ENCODE data around the gene ZNF776.

GRCh38 chr19:57755031-57755430, 8.4 kb downstream of the ZNF776 start:
- TF ChIP-seq PRDM10 (CRISPR knock-in tag; IDR thresholded peaks at IDR 0.05; ENCODE audit: low read depth) (no peak), RAD21 (CRISPR knock-in tag; IDR thresholded peaks at IDR 0.05) (no peak), POLR2AphosphoS5 (IDR thresholded peaks at IDR 0.05; ENCODE audit: low read depth, low read length) (no peak), HINFP (CRISPR knock-in tag; IDR thresholded peaks at IDR 0.05; ENCODE audit: low read depth) (no peak), TAF1 (CRISPR knock-in tag; IDR thresholded peaks at IDR 0.05) (no peak), POGK (CRISPR knock-in tag; conservative IDR thresholded peaks at IDR 0.05) (no peak), RELA (CRISPR knock-in tag; IDR thresholded peaks at IDR 0.05) (no peak), NR1H2 (CRISPR knock-in tag; IDR thresholded peaks at IDR 0.05; ENCODE audit: borderline replicate concordance, low read depth) (no peak), FOXJ3 (CRISPR knock-in tag; IDR thresholded peaks at IDR 0.05; ENCODE audit: borderline replicate concordance) (no peak), TEAD2 (CRISPR knock-in tag; IDR thresholded peaks at IDR 0.05) (no peak), ZNF121 (CRISPR knock-in tag; IDR thresholded peaks at IDR 0.05) (no peak)
- TF ChIP-seq, protein P1, sequence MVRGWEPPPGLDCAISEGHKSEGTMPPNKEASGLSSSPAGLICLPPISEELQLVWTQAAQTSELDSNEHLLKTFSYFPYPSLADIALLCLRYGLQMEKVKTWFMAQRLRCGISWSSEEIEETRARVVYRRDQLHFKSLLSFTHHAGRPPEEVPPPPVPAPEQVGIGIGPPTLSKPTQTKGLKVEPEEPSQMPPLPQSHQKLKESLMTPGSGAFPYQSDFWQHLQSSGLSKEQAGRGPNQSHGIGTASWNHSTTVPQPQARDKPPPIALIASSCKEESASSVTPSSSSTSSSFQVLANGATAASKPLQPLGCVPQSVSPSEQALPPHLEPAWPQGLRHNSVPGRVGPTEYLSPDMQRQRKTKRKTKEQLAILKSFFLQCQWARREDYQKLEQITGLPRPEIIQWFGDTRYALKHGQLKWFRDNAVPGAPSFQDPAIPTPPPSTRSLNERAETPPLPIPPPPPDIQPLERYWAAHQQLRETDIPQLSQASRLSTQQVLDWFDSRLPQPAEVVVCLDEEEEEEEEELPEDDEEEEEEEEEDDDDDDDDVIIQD (CRISPR knock-in tag; IDR thresholded peaks at IDR 0.05; ENCODE audit: low read depth): no peak
